Left ventricle myocardium inferior (tissue), 1 donor: ENCODE data around the gene ZNF805. TPM values are rescaled to one million over a fixed set of nuclear protein-coding genes. Genes with fewer than 3 reads are reported as not detected.

Experiments used
- DNase-seq: peaks from one replicate; pipeline ENCODE4 v3.0.0-alpha.2; 2020
- H3K27ac ChIP-seq: fragments of 200-600 bp; replicated peaks from 2 replicates; pipeline ENCODE4 v1.8.0; 2021
- H3K27me3 ChIP-seq: fragments of 200-600 bp; 2 replicates; pipeline ENCODE4 v1.8.0; 2021; ENCODE audit warnings: low read depth
- H3K36me3 ChIP-seq: fragments of 200-600 bp; 2 replicates; pipeline ENCODE4 v1.8.0; 2021
- H3K4me1 ChIP-seq: fragments of 200-600 bp; 2 replicates; pipeline ENCODE4 v1.8.0; 2021
- H3K4me3 ChIP-seq: fragments of 200-600 bp; 2 replicates; pipeline ENCODE4 v1.8.0; 2021; ENCODE audit warnings: mild to moderate bottlenecking, moderate library complexity
- H3K9me3 ChIP-seq: fragments of 200-600 bp; replicated peaks from 2 replicates; pipeline ENCODE4 v1.8.0; 2021
- CTCF ChIP-seq: fragments of 200-600 bp; IDR thresholded peaks from 2 replicates; pipeline ENCODE4 v1.8.0; 2021; ENCODE audit warnings: antibody characterized with exemption, mild to moderate bottlenecking, borderline replicate concordance
- intact Hi-C: fragments of 100-400 bp; cut with micrococcal nuclease; formaldehyde crosslinking; loops from one replicate; pipeline ENCODE4 v1.11.0; 2022
- total RNA-seq: library from RNA; stranded (reverse); fragmentation: NEBNext Ultra II Directional; extraction: Animal tissue kit (Norgen Biotek cat#: 25700); gene quantifications from one replicate; pipeline ENCODE4 v1.2.1, GENCODE V29; 2021
- donor health status: DM: no; HTN: yes; CAD: no; lungs with severe emphysema.

ZNF805 gene
- total RNA-seq, 1 donor from 2014 or later: 8.4 TPM

- Histone ChIP-seq H3K4me3 (no peak overlapping the region), H3K9me3 (peaks cover 64% of the 10 kb centered on the region), H3K27ac (no peak overlapping the region), H3K27me3 (no peaks in the 10 kb centered on the region), H3K36me3 (peaks cover 98% of the 10 kb centered on the region), H3K4me1 (no peaks in the 10 kb centered on the region)
- no peak for DNase-seq
- TF ChIP-seq CTCF: no peak
- intact Hi-C loops: no loop called here
Measured at GRCh38 chr19:57292547-57292946, 52.1 kb downstream of the ZNF805 start.

DNA sequence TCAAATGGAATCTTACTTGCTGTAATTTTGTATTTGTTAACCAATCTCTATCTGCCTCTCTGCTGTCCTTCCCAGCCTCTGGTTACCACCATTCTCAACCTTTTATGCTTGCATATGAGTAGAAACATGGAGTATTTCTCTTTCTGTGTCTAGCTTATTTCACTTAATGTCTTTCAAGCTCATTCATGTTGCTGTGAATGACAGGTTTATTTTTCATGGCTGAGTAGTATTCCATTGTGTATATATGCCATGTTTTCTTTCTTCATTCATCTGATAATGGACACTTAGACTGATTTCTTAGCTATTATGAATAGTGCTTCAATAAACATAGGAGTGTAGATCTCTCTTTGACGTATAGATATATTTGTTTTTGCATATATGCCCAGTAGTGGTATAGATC is 53.3 kb downstream of the ZNF805 start:
- Histone ChIP-seq H3K4me1 (no peaks in the 10 kb centered on the region), H3K4me3 (no peak overlapping the region), H3K36me3 (peaks cover 97% of the 10 kb centered on the region), H3K27me3 (no peaks in the 10 kb centered on the region), H3K9me3 (peaks cover 64% of the 10 kb centered on the region), H3K27ac (no peak overlapping the region)
- TF ChIP-seq CTCF: no peak
- intact Hi-C loops: no loop called here
- no peak for DNase-seq

DNA sequence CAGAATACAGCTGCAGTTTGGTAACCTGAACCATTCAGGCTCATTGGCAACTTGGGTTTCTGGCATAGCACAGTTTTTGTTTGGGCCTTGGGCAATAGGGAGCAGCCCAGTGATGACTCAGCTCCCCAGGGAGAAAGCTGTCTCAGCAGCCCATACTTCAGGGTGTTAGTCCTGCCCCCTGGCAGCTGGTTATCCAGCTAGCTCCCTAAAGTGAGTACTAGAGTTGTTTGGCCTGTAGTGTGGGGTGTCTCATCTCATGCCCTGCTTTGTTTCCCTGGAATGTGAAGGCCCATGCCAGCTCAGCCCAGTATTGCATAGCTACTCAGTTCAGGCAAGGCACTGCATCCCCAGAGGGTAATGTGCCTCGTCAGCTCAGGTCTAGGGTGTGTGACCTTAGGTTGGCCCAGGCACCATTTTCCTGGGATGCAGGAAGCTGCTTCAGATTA is 61.6 kb downstream of the ZNF805 start:
- intact Hi-C loops: no loop called here
- peaks cover 21% of the 10 kb centered on the region for H3K4me1 ChIP-seq
- H3K27ac ChIP-seq: peak overlapping the region; percentile 20
- H3K36me3 ChIP-seq: peaks cover 69% of the 10 kb centered on the region
- DNase-seq: no peak
- no peaks in the 10 kb centered on the region for H3K9me3 ChIP-seq
- no peaks in the 10 kb centered on the region for H3K27me3 ChIP-seq
- no peak overlapping the region for H3K4me3 ChIP-seq
- TF ChIP-seq CTCF: no peak

DNA sequence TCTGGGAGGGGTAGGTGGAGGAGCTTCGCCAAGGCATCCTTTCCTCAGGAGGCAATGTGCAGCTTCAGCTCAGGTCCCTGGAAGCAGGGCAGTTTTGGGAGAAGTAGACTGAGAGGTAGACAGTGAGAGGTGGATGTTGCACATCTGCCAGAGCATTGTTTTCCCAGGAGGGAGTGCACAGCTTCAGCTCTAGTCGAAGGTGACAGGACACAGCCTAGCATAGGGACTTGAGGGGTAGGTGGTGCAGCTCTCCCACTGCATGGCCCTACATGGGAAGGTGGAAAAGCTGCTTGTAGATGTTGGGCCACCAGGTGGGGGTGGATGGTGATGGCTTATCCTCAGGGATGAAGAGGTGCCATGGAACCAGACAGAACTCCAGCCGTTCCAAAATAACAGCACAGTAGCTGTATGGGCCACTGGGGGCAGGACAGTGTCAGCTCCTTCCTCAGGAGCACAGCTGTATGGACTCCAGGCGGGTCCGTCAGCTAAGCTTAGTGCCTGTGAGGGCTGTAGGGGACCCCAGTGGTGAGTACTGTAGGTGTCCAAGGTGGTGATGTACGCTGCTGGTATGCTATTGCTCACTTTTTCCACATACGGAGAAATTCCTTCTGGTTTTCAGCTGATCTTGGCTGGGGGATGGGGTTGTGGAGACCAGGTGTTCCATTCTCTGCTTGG is 62.4 kb downstream of the ZNF805 start:
- Histone ChIP-seq H3K36me3 (peaks cover 61% of the 10 kb centered on the region), H3K4me3 (no peak overlapping the region), H3K27me3 (no peaks in the 10 kb centered on the region), H3K27ac (no peak overlapping the region), H3K9me3 (no peaks in the 10 kb centered on the region), H3K4me1 (peaks cover 21% of the 10 kb centered on the region)
- DNase-seq: no peak
- intact Hi-C loops: no loop called here
- TF ChIP-seq CTCF: no peak

Other genes starting within 250 kb of the ZNF805 start
- not detected for gene USP29, start 120.6 kb upstream of the ZNF805 start, total RNA-seq
- not detected for gene ZIM3, start 95.4 kb upstream of the ZNF805 start, total RNA-seq
- gene DUXA, start 73.1 kb upstream of the ZNF805 start, total RNA-seq: not detected
- 15.5 TPM for gene ZNF264, start 49.1 kb upstream of the ZNF805 start, total RNA-seq
- 1.2 TPM for gene AURKC, start 9.6 kb upstream of the ZNF805 start, total RNA-seq
- gene ZNF460, start 39.9 kb downstream of the ZNF805 start, total RNA-seq: 24.0 TPM
- 5.7 TPM for gene ZNF543, start 79.8 kb downstream of the ZNF805 start, total RNA-seq
- gene ZNF304, start 110.6 kb downstream of the ZNF805 start, total RNA-seq: 8.0 TPM
- 11.4 TPM for gene TRAPPC2B, start 122.9 kb downstream of the ZNF805 start, total RNA-seq
- gene ZNF547, start 122.9 kb downstream of the ZNF805 start, total RNA-seq: 3.6 TPM
- gene ZNF548, start 149.2 kb downstream of the ZNF805 start, total RNA-seq: 14.4 TPM
- 8.9 TPM for gene ZNF17, start 170.5 kb downstream of the ZNF805 start, total RNA-seq
- 3.4 TPM for gene ZNF749, start 194.7 kb downstream of the ZNF805 start, total RNA-seq
- 3.3 TPM for gene VN1R1, start 216.5 kb downstream of the ZNF805 start, total RNA-seq
- gene ZNF772, start 236.9 kb downstream of the ZNF805 start, total RNA-seq: 22.6 TPM
- 9.0 TPM for gene ZNF419, start 247.1 kb downstream of the ZNF805 start, total RNA-seq